Pulmonary artery endothelial cell (primary cell): ENCODE results near the gene MRPS25. TPM values are rescaled to one million over a fixed set of nuclear protein-coding genes. Genes with fewer than 3 reads are reported as not detected.

ENCODE experiments used
- DNase-seq: peaks from one replicate; pipeline ENCODE4 v3.0.0-alpha.2; 2011; ENCODE audit warnings: low read depth, low spot score
- total RNA-seq: library from RNA; depleted of rRNA; stranded (reverse); fragments of >200 nt; gene quantifications from 2 replicates; pipeline ENCODE4 v1.2.3, GENCODE V29; 2014

The MRPS25 gene
- total RNA-seq, 1 donor from 2014 or later: 37.1 TPM

- DNase-seq: no peak
These were observed 18.1 kb upstream of the MRPS25 start for GRCh38 chr3:15083252-15083651.

DNA sequence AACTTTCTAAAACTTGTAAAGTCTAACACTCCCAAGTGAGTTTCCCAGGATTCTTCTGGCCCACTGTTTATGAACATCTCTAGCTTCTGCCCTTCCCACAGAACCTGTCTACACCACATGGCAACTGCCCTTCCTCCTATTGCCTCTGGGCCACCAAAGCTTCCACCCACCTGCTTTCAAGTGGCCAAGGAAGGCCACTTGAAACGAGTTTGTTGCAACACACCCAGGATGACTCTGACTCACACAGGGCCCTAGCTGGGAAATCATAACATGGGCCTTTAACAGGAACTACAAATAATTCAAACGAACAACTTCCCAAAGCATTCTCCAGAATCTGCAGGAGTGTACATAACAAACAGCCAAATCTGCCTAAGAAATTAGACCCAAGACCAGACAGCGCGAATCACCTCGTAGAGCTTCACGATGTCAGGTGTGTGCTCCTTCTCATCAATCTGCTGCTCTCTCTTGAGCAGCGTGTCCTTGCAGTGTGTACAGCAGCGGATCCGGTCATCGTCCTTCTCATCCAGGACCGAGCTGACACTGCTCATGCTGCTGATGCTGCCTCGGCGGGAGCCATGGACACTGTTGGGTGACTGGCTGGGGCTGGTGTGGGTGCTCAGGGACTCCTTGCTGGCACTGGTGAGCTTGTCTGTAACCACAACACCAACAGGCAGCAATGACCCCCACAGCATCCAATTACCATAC is 17.0 kb upstream of the MRPS25 start:
- DNase-seq: no peak

- DNase-seq: no peak
These were observed 14.0 kb upstream of the MRPS25 start for GRCh38 chr3:15079091-15079490.

DNA sequence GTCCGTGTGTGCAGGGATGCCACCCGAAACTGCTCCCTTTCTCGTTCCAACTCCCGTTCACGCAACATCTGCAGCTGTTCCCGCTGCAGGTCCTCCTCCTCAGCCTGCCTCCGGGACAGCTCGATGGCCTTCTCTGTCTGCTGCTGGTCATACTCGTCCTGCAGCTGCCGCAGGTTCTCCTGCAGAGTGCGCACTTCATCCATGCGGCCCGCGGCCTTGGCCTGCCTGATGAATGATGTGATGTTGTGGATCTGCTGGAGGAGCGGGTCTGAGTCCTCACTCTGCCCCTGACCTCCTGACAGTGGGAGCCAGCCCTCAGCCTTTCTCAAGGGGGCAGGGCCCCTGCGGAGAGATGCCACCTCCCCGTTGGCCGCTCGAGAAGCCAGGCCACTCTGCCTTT is 9.4 kb upstream of the MRPS25 start:
- no peak for DNase-seq

DNA sequence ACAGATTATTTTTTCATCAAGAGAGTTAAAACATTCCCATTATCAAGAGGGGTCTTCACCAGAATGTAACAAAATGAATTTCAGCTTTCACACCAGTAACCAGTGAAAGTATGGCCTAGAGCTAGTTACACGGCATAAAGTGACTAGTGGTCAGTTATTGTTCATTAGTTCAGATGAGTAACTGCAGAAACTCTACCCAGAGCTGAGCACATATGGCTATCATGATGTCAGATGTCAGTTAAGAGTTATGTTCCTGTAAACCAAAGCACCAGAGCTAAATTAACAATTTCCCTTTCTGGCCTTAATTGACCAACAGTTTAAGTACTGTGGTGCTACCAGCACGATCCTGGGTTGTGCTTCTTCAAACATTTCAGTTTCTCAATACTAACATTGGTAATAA is 6.6 kb upstream of the MRPS25 start:
- DNase-seq: no peak

- no peak for DNase-seq
These were observed 4.3 kb upstream of the MRPS25 start for GRCh38 chr3:15069441-15069840.

DNA sequence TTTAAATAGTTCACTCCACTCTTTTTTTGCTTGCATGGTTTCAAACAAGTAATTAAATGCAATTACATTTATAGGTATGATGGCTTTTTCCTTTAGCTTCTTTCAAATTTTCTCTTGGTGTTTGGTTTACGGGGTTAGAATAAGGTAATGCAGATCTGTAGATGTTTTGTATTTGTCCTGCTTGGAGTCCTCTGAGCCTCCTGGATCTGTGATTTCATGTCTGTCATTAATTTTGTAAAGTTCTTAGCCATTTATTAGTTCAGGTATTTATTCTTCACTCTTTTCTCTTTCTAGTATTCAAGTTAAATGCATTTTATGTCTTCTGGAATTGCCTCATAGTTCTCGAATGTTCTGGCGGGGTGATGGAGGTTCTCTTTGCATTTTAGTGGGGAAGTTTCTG is 1.4 kb upstream of the MRPS25 start:
- DNase-seq: no peak

- DNase-seq: no peak
These were observed 464 bp upstream of the MRPS25 start for GRCh38 chr3:15065550-15066007.

DNA sequence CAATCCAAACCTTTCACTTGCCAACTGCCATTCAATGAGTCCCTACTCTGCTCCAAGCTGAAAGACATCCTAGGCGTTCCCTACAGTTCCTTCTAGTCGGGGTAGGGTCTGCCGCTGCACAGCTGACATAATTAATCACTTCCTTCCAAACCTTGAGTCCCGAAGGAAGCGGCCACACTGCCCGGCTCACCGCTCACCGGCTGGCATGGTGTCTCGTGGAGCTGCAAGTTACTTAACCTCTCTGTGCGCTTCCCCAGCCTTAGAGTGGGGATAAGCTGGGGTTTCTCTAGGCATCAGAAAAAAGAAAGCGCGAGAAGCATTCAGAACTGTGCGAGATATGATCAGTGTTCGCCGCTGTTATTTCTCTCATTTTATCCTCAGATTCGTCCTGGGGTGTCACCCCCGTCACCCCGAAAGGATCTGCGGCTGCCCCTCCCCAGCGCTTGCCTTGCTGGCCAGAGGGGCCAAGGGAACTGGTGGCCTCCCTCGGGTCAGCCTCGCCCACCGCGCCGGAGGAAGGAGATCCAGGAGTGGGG is 748 bp downstream of the MRPS25 start:
- no peak for DNase-seq

- no peak for DNase-seq
These were observed 1.3 kb downstream of the MRPS25 start for GRCh38 chr3:15063656-15064286.

- no peak for DNase-seq
These were observed 1.9 kb downstream of the MRPS25 start for GRCh38 chr3:15063238-15063637.

DNA sequence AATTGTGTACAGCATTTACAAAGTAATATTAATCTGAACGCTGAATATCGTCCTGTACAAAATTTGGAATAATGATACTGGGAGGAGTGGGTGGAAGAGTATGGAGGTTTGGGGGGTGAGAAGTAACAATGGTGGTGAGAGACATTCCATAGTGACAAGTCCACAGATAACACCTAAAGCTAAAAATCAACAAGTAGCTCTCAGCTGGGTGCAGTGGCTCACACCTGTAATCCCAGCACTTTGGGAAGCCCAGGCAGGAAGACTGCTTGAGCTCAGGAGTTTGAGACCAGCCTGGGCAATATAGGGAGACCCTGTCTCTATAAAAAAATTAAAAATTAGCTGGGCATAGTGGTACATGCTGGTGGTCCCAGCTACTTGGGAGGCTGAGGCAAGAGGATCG is 5.1 kb downstream of the MRPS25 start:
- DNase-seq: no peak

GRCh38 chr3:15056676-15057404 is 8.3 kb downstream of the MRPS25 start:
- DNase-seq: no peak

GRCh38 chr3:15055019-15055557 is 10.0 kb downstream of the MRPS25 start:
- DNase-seq: no peak

DNA sequence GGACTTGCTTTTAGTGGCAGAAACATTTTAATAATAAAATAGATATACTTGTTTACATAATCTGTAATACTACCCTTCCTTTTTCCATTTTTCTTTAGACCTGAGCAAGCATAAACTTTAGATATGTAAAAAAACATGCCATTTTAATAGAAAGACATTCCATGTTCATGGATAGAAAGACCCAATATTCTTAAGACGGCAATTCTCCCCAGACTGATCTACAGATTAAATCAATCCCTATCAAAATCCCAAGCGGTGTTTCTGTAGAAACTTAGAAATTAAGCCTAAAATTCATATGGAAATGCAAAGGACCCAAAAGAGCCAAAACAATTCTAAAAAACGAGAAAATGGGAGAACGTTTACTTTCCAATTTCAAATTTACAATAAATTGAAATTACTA is 11.6 kb downstream of the MRPS25 start:
- no peak for DNase-seq

DNA sequence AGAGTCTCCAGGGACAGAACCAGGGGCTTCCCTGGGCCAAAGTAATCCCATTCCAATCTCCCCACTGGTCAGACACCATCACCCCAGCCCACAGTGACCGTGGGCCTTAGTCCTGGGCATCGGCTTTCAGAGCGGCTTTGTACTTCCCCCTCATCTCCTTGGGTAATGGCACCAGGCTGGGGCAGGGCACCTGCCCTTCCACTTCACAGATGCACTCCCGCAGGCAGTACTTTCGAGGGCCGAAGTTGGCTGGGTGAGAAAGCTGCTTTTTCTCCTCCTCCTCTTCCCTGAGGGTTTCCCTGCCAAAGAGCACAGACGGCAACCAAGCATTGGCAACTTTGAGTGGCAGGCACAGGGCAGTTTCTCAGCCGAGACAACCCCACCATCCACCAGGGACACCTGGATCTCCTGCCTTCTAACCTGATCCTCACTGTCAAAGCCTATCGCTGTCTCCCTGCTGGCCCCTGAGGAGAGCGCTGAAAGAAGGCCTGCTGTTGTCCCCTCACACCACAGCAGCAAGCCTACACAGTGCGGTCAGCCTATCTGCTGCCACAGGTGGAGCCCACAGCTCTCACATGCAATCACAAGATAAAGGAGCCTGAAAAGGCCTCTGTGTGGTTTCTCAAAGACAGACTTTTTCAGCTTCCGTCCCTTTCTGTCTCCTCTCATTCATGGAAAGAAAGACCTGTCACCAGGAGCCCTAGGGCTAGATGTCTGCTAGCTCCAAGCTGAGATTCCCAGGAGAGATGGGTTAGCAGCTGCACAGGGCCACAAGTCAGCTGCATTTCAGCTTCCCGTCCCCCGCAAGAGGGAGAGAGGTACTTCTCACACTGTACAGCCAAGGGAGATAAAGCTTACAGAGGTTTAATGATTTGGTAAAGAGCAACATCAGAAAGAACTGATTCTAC is 12.5 kb downstream of the MRPS25 start:
- no peak for DNase-seq

DNA sequence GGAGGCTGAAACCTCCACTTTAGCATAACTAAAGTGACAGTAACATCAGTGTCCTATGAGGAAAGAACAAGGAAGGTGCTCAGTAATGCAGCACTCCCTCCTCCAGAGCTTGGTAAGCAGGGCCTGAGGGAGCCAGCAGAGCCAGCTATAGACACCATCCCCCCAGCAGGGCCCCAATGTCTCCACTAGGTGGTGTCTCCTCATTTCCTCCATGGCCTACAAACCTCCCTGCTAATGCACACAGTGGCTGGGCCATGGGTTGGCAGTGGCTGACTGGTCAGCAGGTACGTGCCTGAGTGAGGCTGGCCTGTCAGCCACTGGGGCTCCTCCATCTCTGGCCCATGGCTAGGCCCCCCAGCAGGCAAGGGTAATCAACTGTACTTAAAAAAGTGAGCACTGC is 13.6 kb downstream of the MRPS25 start:
- no peak for DNase-seq

DNA sequence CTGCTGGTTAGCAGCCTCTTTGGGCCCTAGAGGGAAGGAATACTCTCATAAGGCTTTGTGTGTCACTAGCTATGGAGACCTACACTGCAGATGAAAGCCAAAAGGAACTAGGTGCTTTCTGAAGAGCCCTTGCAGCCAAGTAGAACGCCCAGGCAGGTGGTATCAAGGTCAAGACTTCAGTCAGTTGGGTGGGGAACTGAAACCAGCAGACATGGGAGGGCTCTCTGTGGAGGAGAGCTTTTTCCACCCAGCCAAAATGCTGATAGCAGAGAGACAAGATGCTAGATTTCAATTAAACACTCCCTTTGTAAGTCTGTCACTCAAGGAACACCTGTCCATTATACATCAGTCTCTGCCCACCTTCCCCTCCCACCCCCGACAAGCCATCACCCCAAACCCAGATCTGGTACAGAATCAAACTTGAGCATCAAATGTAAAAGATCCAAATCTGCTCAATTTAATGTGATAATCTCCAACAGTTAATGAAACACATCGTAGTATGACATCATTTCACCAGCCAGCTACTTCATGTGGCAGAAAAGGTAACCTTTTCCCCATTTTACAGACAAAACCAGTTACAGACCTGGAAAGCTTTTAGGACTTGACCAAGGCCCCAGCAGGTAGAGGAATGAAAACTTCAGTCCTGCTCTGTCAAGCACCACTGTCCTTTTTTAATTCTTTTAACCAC is 14.6 kb downstream of the MRPS25 start:
- DNase-seq: no peak

GRCh38 chr3:15049584-15049983 is 15.5 kb downstream of the MRPS25 start:
- DNase-seq: no peak

DNA sequence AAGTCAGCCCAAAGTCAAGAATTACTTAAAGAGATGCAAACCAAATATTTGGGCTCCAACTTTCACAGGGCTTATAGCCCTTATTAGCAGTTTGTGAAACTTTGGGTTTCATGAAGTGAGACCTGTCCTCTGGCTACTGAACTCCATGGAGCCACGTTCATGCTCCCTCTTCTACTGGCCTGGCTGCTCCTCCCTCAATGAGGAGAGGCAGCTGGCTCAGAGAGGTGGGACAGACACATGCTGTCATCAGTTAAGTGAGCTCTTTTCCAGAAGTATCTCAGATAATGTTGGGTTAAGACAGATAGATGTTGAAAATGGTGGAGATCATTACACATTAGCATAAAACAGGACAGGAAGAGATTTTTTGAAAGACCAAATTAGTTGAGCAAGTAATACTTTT is 19.4 kb downstream of the MRPS25 start:
- no peak for DNase-seq
